Thoracic aorta (tissue), 2 donors: ENCODE measurements around the gene WWC1. TPM values are rescaled to one million over a fixed set of nuclear protein-coding genes. Genes with fewer than 3 reads are reported as not detected.

ENCODE experiments used
- ATAC-seq: fragments of 150-250 bp; one replicate; pipeline ENCODE4 v1.8.0; 2017; ENCODE audit warnings: low read depth; ENCODE audit not compliant: insufficient number of reproducible peaks, low FRiP score
- DNase-seq: peaks from one replicate; pipeline ENCODE4 v3.0.0-alpha.2; 2020; ENCODE audit warnings: low spot score
- H3K27ac ChIP-seq, 2 donors: fragments of 200-600 bp; sonication (generic); 1 replicate in 1 of 2; 2 replicates in 1 of 2; pipeline ENCODE4 v1.5.1; 2016; ENCODE audit warnings: mild to moderate bottlenecking in 2 of 2, moderate library complexity in 2 of 2
- H3K27me3 ChIP-seq: fragments of 200-600 bp; sonication (generic); replicated peaks from 2 replicates; pipeline ENCODE4 v1.6.0; 2016; ENCODE audit warnings: mild to moderate bottlenecking; ENCODE audit not compliant: insufficient read depth
- H3K36me3 ChIP-seq: fragments of 200-600 bp; sonication (generic); one replicate; pipeline ENCODE4 v1.5.1; 2016
- H3K4me1 ChIP-seq, 2 donors: fragments of 200-600 bp; sonication (generic); 1 replicate in 1 of 2; 2 replicates in 1 of 2; pipeline versions ENCODE4 v1.5.1 to v1.6.0; 2016; ENCODE audit warnings: low read depth in 2 of 2, mild to moderate bottlenecking in 1 of 2; ENCODE audit not compliant: control insufficient read depth in 1 of 2
- H3K4me3 ChIP-seq: fragments of 200-600 bp; sonication (generic); 2 replicates; pipeline ENCODE4 v1.5.1; 2016; ENCODE audit warnings: mild to moderate bottlenecking
- H3K9me3 ChIP-seq: fragments of 200-600 bp; sonication (generic); 2 replicates; pipeline ENCODE4 v1.5.1; 2016
- total RNA-seq, 2 donors: library from RNA; depleted of rRNA; stranded (reverse); fragments of >200 nt; gene quantifications; one replicate each; pipeline versions ENCODE4 v1.1.0 to v1.2.3, GENCODE V29; 2016
- TF ChIP-seq, protein P1 (sequence below): fragments of 200-600 bp; sonication (generic); IDR thresholded peaks from one replicate; pipeline ENCODE4 v1.5.1; 2019; ENCODE audit warnings: antibody characterized with exemption

WWC1 gene
- total RNA-seq, 2 donors from 2014 or later, result 3.6 TPM; not detected in 1

DNA sequence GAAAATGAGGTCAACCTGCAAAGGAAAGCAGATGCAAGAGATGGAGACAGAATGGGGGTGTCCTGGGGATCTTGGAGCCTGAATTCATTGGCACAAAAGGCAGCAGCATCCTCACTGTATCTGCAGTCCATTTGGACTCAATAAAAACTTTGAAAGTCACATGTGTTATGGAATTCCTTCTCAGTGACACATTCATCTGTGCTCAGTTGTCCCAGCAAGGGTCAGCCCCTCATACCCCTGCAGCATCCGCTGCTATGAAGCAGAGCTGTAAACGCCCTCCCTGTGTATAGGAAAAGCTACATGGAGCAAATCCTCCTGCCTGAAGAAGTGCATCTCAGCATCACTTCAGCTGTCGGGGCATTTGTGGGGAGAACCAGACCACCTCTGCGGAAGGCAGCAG lies 180.3 kb downstream of the WWC1 start:
- no peaks in the 10 kb centered on the region for H3K27me3 ChIP-seq
- no peaks in the 10 kb centered on the region for H3K9me3 ChIP-seq
- DNase-seq (no peak), ATAC-seq (no peak)
- no peak overlapping the region for H3K4me3 ChIP-seq
- TF ChIP-seq, protein P1, sequence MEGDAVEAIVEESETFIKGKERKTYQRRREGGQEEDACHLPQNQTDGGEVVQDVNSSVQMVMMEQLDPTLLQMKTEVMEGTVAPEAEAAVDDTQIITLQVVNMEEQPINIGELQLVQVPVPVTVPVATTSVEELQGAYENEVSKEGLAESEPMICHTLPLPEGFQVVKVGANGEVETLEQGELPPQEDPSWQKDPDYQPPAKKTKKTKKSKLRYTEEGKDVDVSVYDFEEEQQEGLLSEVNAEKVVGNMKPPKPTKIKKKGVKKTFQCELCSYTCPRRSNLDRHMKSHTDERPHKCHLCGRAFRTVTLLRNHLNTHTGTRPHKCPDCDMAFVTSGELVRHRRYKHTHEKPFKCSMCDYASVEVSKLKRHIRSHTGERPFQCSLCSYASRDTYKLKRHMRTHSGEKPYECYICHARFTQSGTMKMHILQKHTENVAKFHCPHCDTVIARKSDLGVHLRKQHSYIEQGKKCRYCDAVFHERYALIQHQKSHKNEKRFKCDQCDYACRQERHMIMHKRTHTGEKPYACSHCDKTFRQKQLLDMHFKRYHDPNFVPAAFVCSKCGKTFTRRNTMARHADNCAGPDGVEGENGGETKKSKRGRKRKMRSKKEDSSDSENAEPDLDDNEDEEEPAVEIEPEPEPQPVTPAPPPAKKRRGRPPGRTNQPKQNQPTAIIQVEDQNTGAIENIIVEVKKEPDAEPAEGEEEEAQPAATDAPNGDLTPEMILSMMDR, result no peak
- H3K4me1 ChIP-seq, result no peaks in the 10 kb centered on the region
- H3K27ac ChIP-seq, result no peak overlapping the region
- H3K36me3 ChIP-seq, result no peaks in the 10 kb centered on the region

DNA sequence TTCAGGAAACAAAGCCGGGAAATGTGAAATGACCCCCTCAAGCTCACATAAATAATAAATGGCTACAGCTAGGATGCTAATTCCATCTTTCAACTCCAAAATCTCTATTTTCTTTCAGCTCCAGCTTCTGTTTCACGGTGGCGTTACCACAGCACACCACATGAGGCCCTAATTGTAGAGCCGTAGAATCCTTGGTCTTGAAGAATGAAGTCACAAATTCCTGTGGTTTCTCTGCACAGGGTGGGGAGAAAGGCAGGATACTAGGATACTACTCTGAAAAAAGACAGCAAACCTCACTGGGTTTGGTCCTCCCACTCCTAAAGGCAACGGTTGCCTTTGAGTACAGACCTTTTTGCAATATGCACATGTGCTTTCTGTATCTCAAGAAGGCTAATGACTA lies 180.9 kb downstream of the WWC1 start:
- DNase-seq, result no peak
- no peak overlapping the region for H3K4me3 ChIP-seq
- H3K27ac ChIP-seq, result no peak overlapping the region
- no peaks in the 10 kb centered on the region for H3K4me1 ChIP-seq
- no peaks in the 10 kb centered on the region for H3K27me3 ChIP-seq
- H3K36me3 ChIP-seq, result no peaks in the 10 kb centered on the region
- ATAC-seq, result no peak
- H3K9me3 ChIP-seq, result no peaks in the 10 kb centered on the region
- TF ChIP-seq, protein P1, result no peak

DNA sequence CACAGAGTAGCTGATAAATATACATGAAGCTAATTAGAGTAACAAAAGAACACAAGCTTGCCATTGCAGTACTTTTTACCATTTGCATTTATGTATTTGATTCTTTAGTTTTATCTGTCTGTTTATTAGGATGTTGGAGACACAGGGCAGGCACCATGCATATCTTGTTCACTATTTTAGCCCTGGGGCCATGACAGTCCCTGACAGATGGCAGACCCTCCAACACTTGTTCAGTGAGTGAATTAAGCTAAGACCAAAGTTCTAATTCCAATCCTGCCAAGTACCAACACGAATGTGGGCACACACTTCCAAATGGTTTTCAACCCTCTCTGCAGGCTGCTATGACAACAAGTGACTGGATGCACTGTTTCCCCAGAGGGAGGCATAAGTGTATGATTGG lies 182.9 kb downstream of the WWC1 start:
- no peak overlapping the region for H3K27ac ChIP-seq
- no peaks in the 10 kb centered on the region for H3K4me1 ChIP-seq
- no peak overlapping the region for H3K4me3 ChIP-seq
- TF ChIP-seq, protein P1, result no peak
- no peak for ATAC-seq
- no peaks in the 10 kb centered on the region for H3K9me3 ChIP-seq
- H3K36me3 ChIP-seq, result no peaks in the 10 kb centered on the region
- H3K27me3 ChIP-seq, result no peaks in the 10 kb centered on the region
- DNase-seq, result no peak

DNA sequence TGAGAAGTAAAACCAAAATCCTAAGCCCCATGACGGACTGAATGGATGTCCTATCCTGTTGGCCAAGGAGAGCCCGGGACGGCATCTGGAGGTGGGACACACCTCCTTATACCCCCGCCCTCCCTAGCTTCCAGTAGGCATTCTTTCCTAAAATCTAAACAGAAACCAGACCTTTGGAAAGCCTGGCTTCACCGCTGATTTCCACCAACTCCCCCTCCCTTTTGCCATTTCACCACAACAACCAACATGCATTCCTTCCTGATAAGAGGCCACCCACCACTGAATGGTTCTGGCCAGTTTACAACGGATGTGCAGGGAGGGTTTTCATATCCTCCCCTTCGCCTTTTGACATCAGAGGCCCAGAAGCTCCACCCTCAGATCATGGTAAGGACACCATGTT lies 185.6 kb downstream of the WWC1 start:
- ATAC-seq (no peak), DNase-seq (no peak)
- no peak overlapping the region for H3K27ac ChIP-seq
- no peak overlapping the region for H3K4me3 ChIP-seq
- H3K4me1 ChIP-seq, result no peaks in the 10 kb centered on the region
- TF ChIP-seq, protein P1, result no peak
- no peaks in the 10 kb centered on the region for H3K36me3 ChIP-seq
- H3K9me3 ChIP-seq, result no peaks in the 10 kb centered on the region
- H3K27me3 ChIP-seq, result no peaks in the 10 kb centered on the region

DNA sequence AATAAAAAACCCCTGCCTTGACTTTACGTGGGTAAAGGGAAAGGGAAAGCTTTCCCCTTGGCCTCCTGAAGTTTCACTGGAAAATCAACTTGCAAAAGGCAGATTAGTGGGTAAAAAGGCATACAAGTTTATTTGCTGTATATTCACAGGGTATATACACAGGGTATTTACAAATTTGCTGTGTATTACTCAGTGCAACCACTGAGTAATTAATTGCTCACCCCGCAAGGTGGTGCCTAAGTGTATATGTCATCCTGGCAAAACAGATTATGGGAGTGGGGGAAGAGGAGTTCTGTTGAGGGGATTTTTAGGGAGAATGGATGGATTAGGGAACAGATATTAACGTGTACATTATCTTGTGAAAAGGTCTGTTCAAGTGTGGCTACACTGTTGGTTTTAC lies 187.7 kb downstream of the WWC1 start:
- Histone ChIP-seq H3K36me3 (no peaks in the 10 kb centered on the region), H3K4me3 (no peak overlapping the region), H3K27me3 (no peaks in the 10 kb centered on the region), H3K9me3 (no peaks in the 10 kb centered on the region), H3K4me1 (no peaks in the 10 kb centered on the region), H3K27ac (no peak overlapping the region)
- DNase-seq (no peak), ATAC-seq (no peak)
- TF ChIP-seq, protein P1, result no peak
